WTC11 (cell line): ENCODE results near the gene CHKA. TPM values are rescaled to one million over a fixed set of nuclear protein-coding genes. Genes with fewer than 3 reads are reported as not detected.

Experiments
- ATAC-seq: fragments of 200-7000 bp; cut with Tn5 transposase; 2 replicates; pipeline ENCODE4 v1.10.0; 2021; ENCODE audit warnings: mild to moderate bottlenecking, moderate library complexity
- CTCF ChIA-PET: fragments of 300-600 bp; sonication (Branson Sonifier 250); formaldehyde crosslinking; loops from one replicate; lab custom pipeline; 2021; ENCODE audit warnings: antibody characterized with exemption; lab: Charles Lee
- POLR2A ChIA-PET: fragments of 350-600 bp; sonication (Branson Sonifier 250); formaldehyde crosslinking; loops from one replicate; lab custom pipeline; 2021; ENCODE audit warnings: antibody characterized with exemption; lab: Charles Lee
- DNase-seq: peaks from one replicate; pipeline ENCODE4 v3.0.0; 2021; ENCODE audit warnings: low spot score
- H3K27ac Mint-ChIP-seq: 2 replicates; pipeline ENCODE4 v1.8.0; 2021; ENCODE audit warnings: mixed read lengths
- H3K27me3 Mint-ChIP-seq: 2 replicates; pipeline ENCODE4 v1.8.0; 2021; ENCODE audit warnings: low read depth, mild to moderate bottlenecking, moderate library complexity, mixed read lengths
- H3K36me3 Mint-ChIP-seq: 2 replicates; pipeline ENCODE4 v1.8.0; 2021; ENCODE audit warnings: mixed read lengths
- H3K4me1 Mint-ChIP-seq: 2 replicates; pipeline ENCODE4 v1.8.0; 2022; ENCODE audit warnings: mixed read lengths
- H3K4me3 Mint-ChIP-seq: 2 replicates; pipeline ENCODE4 v1.8.0; 2021; ENCODE audit warnings: mild to moderate bottlenecking, moderate library complexity, mixed read lengths
- H3K9me3 Mint-ChIP-seq: 2 replicates; pipeline ENCODE4 v1.8.0; 2021; ENCODE audit warnings: mixed read lengths
- CREB1 ChIP-seq: sonication (generic); formaldehyde crosslinking; IDR thresholded peaks from 2 replicates; pipeline ENCODE4 v1.8.0; 2023; ENCODE audit warnings: mild to moderate bottlenecking, missing genetic modification reagents
- CREM ChIP-seq: sonication (generic); formaldehyde crosslinking; IDR thresholded peaks from 2 replicates; pipeline ENCODE4 v1.8.1; 2022; ENCODE audit warnings: mild to moderate bottlenecking, missing genetic modification reagents, moderate library complexity
- E2F5 ChIP-seq: sonication (generic); formaldehyde crosslinking; IDR thresholded peaks from 2 replicates; pipeline ENCODE4 v1.8.1; 2022; ENCODE audit warnings: mild to moderate bottlenecking, moderate library complexity, missing genetic modification reagents
- EMX1 ChIP-seq: fragments of 250-450 bp; sonication (Bioruptor Pico); IDR thresholded peaks from 2 replicates; pipeline ENCODE4 v1.8.0; 2021; ENCODE audit warnings: mild to moderate bottlenecking
- FOXK1 ChIP-seq: sonication (generic); formaldehyde crosslinking; IDR thresholded peaks from 2 replicates; pipeline ENCODE4 v1.8.0; 2022; ENCODE audit warnings: mild to moderate bottlenecking, moderate library complexity, missing genetic modification reagents
- FOXP4 ChIP-seq: sonication (generic); formaldehyde crosslinking; IDR thresholded peaks from 2 replicates; pipeline ENCODE4 v1.8.0; 2022; ENCODE audit warnings: mild to moderate bottlenecking, missing genetic modification reagents
- GTF2I ChIP-seq: fragments of 250-450 bp; sonication (Bioruptor Pico); conservative IDR thresholded peaks from 2 replicates; pipeline ENCODE4 v1.4.0; 2021; ENCODE audit warnings: mild to moderate bottlenecking
- HMGA2 ChIP-seq: fragments of 250-450 bp; sonication (Bioruptor Pico); IDR thresholded peaks from 2 replicates; pipeline ENCODE4 v1.4.0; 2021; ENCODE audit warnings: mild to moderate bottlenecking, moderate library complexity
- HMGXB4 ChIP-seq: sonication (generic); formaldehyde crosslinking; IDR thresholded peaks from 2 replicates; pipeline ENCODE4 v1.8.1; 2023; ENCODE audit warnings: mild to moderate bottlenecking, moderate library complexity, missing genetic modification reagents
- IRF2 ChIP-seq: sonication (generic); formaldehyde crosslinking; IDR thresholded peaks from 2 replicates; pipeline ENCODE4 v1.8.0; 2022; ENCODE audit warnings: low read depth, missing genetic modification reagents, borderline replicate concordance
- MAX ChIP-seq: sonication (generic); formaldehyde crosslinking; IDR thresholded peaks from 2 replicates; pipeline ENCODE4 v1.8.0; 2022; ENCODE audit warnings: mild to moderate bottlenecking, missing genetic modification reagents
- MYBL2 ChIP-seq: sonication (generic); formaldehyde crosslinking; IDR thresholded peaks from 2 replicates; pipeline ENCODE4 v1.8.1; 2023; ENCODE audit warnings: mild to moderate bottlenecking, moderate library complexity, missing genetic modification reagents
- PRRX2 ChIP-seq: fragments of 250-450 bp; sonication (Bioruptor Pico); IDR thresholded peaks from 2 replicates; pipeline ENCODE4 v1.8.0; 2021; ENCODE audit warnings: mild to moderate bottlenecking
- USF1 ChIP-seq: sonication (generic); formaldehyde crosslinking; IDR thresholded peaks from 2 replicates; pipeline ENCODE4 v1.8.0; 2022; ENCODE audit warnings: mild to moderate bottlenecking, missing genetic modification reagents
- ZNF138 ChIP-seq: sonication (generic); formaldehyde crosslinking; conservative IDR thresholded peaks from 2 replicates; pipeline ENCODE4 v1.8.1; 2022; ENCODE audit warnings: mild to moderate bottlenecking, moderate library complexity, missing genetic modification reagents
- ZNF396 ChIP-seq: fragments of 250-450 bp; sonication (Bioruptor Pico); IDR thresholded peaks from 2 replicates; pipeline ENCODE4 v1.8.0; 2021; ENCODE audit warnings: mild to moderate bottlenecking, moderate library complexity, borderline replicate concordance
- ZNF425 ChIP-seq: fragments of 250-450 bp; sonication (Bioruptor Pico); conservative IDR thresholded peaks from 2 replicates; pipeline ENCODE4 v1.9.0; 2021; ENCODE audit warnings: mild to moderate bottlenecking
- total RNA-seq: library from RNA; stranded (reverse); gene quantifications from 3 replicates; pipeline ENCODE4 v1.2.3, GENCODE V29; 2021
- TF ChIP-seq, protein P1 (sequence below): sonication (generic); formaldehyde crosslinking; IDR thresholded peaks from 2 replicates; pipeline ENCODE4 v1.8.0; 2023; ENCODE audit warnings: mild to moderate bottlenecking, missing genetic modification reagents

CHKA gene
- total RNA-seq, 1 experiment from 2014 or later: 76.1 TPM

- TF ChIP-seq ZNF425 (no peak), ZNF138 (CRISPR knock-in tag) (no peak)
Observed at GRCh38 chr11:68043349-68044144, 77.6 kb downstream of the CHKA start (continued).

- POLR2A ChIA-PET: interaction anchor here (1.1 kb wide), 1 partner anchor 9 kb away, joined by 3 read pairs; no protein-coding TSS in a partner anchor
- no peak for DNase-seq
- no peaks in the 10 kb centered on the region for H3K36me3 Mint-ChIP-seq
- no peaks in the 10 kb centered on the region for H3K9me3 Mint-ChIP-seq
- no peak for TF ChIP-seq USF1 (CRISPR knock-in tag)
- TF ChIP-seq IRF2 (CRISPR knock-in tag): no peak
- no peak for TF ChIP-seq FOXK1 (CRISPR knock-in tag)
- TF ChIP-seq ZNF396 (CRISPR knock-in tag): no peak
- no peak for TF ChIP-seq ZNF425
- no peak for TF ChIP-seq FOXP4
- TF ChIP-seq MYBL2: no peak
- no peak for TF ChIP-seq CREB1 (CRISPR knock-in tag)
- no peak for TF ChIP-seq EMX1 (CRISPR knock-in tag)
- TF ChIP-seq HMGXB4: no peak
- no peak for TF ChIP-seq E2F5 (CRISPR knock-in tag)
- no peak for TF ChIP-seq HMGA2
- TF ChIP-seq, protein P1, sequence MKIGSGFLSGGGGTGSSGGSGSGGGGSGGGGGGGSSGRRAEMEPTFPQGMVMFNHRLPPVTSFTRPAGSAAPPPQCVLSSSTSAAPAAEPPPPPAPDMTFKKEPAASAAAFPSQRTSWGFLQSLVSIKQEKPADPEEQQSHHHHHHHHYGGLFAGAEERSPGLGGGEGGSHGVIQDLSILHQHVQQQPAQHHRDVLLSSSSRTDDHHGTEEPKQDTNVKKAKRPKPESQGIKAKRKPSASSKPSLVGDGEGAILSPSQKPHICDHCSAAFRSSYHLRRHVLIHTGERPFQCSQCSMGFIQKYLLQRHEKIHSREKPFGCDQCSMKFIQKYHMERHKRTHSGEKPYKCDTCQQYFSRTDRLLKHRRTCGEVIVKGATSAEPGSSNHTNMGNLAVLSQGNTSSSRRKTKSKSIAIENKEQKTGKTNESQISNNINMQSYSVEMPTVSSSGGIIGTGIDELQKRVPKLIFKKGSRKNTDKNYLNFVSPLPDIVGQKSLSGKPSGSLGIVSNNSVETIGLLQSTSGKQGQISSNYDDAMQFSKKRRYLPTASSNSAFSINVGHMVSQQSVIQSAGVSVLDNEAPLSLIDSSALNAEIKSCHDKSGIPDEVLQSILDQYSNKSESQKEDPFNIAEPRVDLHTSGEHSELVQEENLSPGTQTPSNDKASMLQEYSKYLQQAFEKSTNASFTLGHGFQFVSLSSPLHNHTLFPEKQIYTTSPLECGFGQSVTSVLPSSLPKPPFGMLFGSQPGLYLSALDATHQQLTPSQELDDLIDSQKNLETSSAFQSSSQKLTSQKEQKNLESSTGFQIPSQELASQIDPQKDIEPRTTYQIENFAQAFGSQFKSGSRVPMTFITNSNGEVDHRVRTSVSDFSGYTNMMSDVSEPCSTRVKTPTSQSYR (CRISPR knock-in tag): no peak
- no peak for TF ChIP-seq PRRX2 (CRISPR knock-in tag)
- TF ChIP-seq GTF2I (CRISPR knock-in tag): no peak
- no peak for TF ChIP-seq CREM
- no peak for TF ChIP-seq MAX (CRISPR knock-in tag)
- H3K27ac Mint-ChIP-seq: no peak overlapping the region
- no peaks in the 10 kb centered on the region for H3K27me3 Mint-ChIP-seq
- ATAC-seq: no peak
- H3K4me3 Mint-ChIP-seq: no peak overlapping the region
- peaks cover 12% of the 10 kb centered on the region for H3K4me1 Mint-ChIP-seq
- CTCF ChIA-PET: interaction anchor here (1.2 to 2.0 kb wide), 4 partner anchors 22 to 166 kb away, joined by 4 to 8 read pairs (median 4); partner anchors contain the start of gene ALDH3B1
Observed at GRCh38 chr11:68043029-68043348, 78.2 kb downstream of the CHKA start.
